GM12878 (cell line): Measurements from ENCODE around the gene IL22RA2. TPM values are rescaled to one million over a fixed set of nuclear protein-coding genes. Genes with fewer than 3 reads are reported as not detected.

Source experiments
- ATAC-seq: fragments of 200-7000 bp; cut with Tn5 transposase; 3 replicates; pipeline ENCODE4 v1.9.1; 2020; ENCODE audit warnings: mild to moderate bottlenecking, moderate library complexity
- BruUV-seq: library from RNA; stranded (reverse); fragments of 400-500 nt; replicated peaks from 2 replicates; lab custom pipeline; 2021; lab: Mats Ljungman, UMichigan
- CTCF ChIA-PET: fragments of 300-600 bp; sonication (Branson Sonifier 250); formaldehyde crosslinking; extraction: SDS; loops from one replicate; lab custom pipeline; 2021; ENCODE audit warnings: inconsistent platforms; lab: Yijun Ruan, JAX
- POLR2A ChIA-PET: fragments of 350-600 bp; formaldehyde crosslinking; extraction: SDS; loops from one replicate; lab custom pipeline; 2021; ENCODE audit warnings: inconsistent platforms; lab: Charles Lee
- RAD21 ChIA-PET: fragments of 300-600 bp; sonication (Branson Sonifier 250); formaldehyde crosslinking; loops from one replicate; lab custom pipeline; 2023; ENCODE audit warnings: antibody characterized with exemption; ENCODE audit not compliant: unreplicated experiment; lab: Charles Lee
- SMC1A ChIA-PET: fragments of 300-600 bp; sonication (Branson Sonifier 250); formaldehyde crosslinking; loops from one replicate; lab custom pipeline; 2023; ENCODE audit not compliant: unreplicated experiment, uncharacterized antibody; lab: Charles Lee
- DNase-seq: peaks from one replicate; pipeline ENCODE4 v3.0.0-alpha.2; 2011; ENCODE audit warnings: low read depth, low spot score
- FAIRE-seq: peaks from 3 replicates; lab custom pipeline; 2011; peaks lifted over from hg19 to GRCh38; lab: Jason Lieb, UNC
- H2AFZ ChIP-seq: 2 replicates; pipeline ENCODE4 v1.6.0; 2011; ENCODE audit warnings: low read depth, low read length, control low read depth; ENCODE audit not compliant: control insufficient read depth
- H3K27ac ChIP-seq: 2 replicates; pipeline ENCODE4 v1.5.1; 2011; ENCODE audit warnings: control low read depth; ENCODE audit not compliant: control insufficient read depth, insufficient read depth
- H3K27me3 ChIP-seq, 2 experiments: replicated peaks in 1 of 2; 2 replicates each; pipeline versions ENCODE4 v1.6.0 to v1.6.1; 2011; ENCODE audit warnings: low read length in 1 of 2; ENCODE audit not compliant: control insufficient read depth in 2 of 2, insufficient read depth in 2 of 2
- H3K36me3 ChIP-seq, 2 experiments: 2 replicates each; pipeline ENCODE4 v1.5.1; 2011; ENCODE audit warnings: low read length in 1 of 2; ENCODE audit not compliant: control insufficient read depth in 2 of 2, insufficient read depth in 2 of 2
- H3K4me1 ChIP-seq: 2 replicates; pipeline ENCODE4 v1.6.1; 2011; ENCODE audit warnings: mild to moderate bottlenecking, low read length, moderate library complexity, mixed read lengths; ENCODE audit not compliant: control insufficient read depth, insufficient read depth
- H3K4me2 ChIP-seq: 2 replicates; pipeline ENCODE4 v1.6.0; 2011; ENCODE audit warnings: control low read depth; ENCODE audit not compliant: control insufficient read depth, insufficient read depth
- H3K4me3 ChIP-seq: fragments of 200-600 bp; sonication (generic); 2 replicates; pipeline ENCODE4 v1.5.1; 2016
- H3K79me2 ChIP-seq: 2 replicates; pipeline ENCODE4 v1.6.0; 2011; ENCODE audit warnings: low read length; ENCODE audit not compliant: control insufficient read depth, insufficient read depth
- H3K9ac ChIP-seq: 2 replicates; pipeline ENCODE4 v1.8.0; 2011; ENCODE audit warnings: low read length, control low read depth, mixed read lengths; ENCODE audit not compliant: control insufficient read depth, insufficient read depth
- H3K9me3 ChIP-seq: replicated peaks from 3 replicates; pipeline ENCODE4 v1.5.1; 2011; ENCODE audit warnings: mild to moderate bottlenecking, low read length; ENCODE audit not compliant: control insufficient read depth, insufficient read depth
- H4K20me1 ChIP-seq: 2 replicates; pipeline ENCODE4 v1.6.0; 2011; ENCODE audit not compliant: control insufficient read depth, insufficient read depth
- ATF2 ChIP-seq: IDR thresholded peaks from 2 replicates; pipeline ENCODE4 v1.6.1; 2012; ENCODE audit warnings: low read length, inconsistent platforms
- BCL3 ChIP-seq: IDR thresholded peaks from 2 replicates; pipeline ENCODE4 v1.6.1; 2011; ENCODE audit warnings: borderline replicate concordance, low read depth, mild to moderate bottlenecking, moderate library complexity, low read length; ENCODE audit not compliant: insufficient read depth, poor library complexity, severe bottlenecking
- ESRRA ChIP-seq: IDR thresholded peaks from 2 replicates; pipeline ENCODE4 v1.6.1; 2012; ENCODE audit warnings: mild to moderate bottlenecking, low read length, improper control_type of control experiment
- FOXM1 ChIP-seq: IDR thresholded peaks from 2 replicates; pipeline ENCODE4 v1.6.1; 2012; ENCODE audit warnings: low read depth, mild to moderate bottlenecking, inconsistent platforms, low read length, moderate library complexity
- HCFC1 ChIP-seq: fragments of 150-350 bp; IDR thresholded peaks from 2 replicates; pipeline ENCODE4 v1.6.1; 2014; ENCODE audit warnings: low read length
- HSF1 ChIP-seq: fragments of 150-350 bp; IDR thresholded peaks from 2 replicates; pipeline ENCODE4 v1.6.1; 2014; ENCODE audit warnings: mild to moderate bottlenecking, low read depth, low read length
- IKZF1 ChIP-seq: fragments of 450-650 bp; conservative IDR thresholded peaks from 2 replicates; pipeline ENCODE4 v1.6.1; 2017; ENCODE audit warnings: antibody characterized with exemption, mild to moderate bottlenecking
- IRF3 ChIP-seq: fragments of 450-650 bp; IDR thresholded peaks from 2 replicates; pipeline ENCODE4 v1.6.1; 2014; ENCODE audit warnings: mild to moderate bottlenecking
- PKNOX1 ChIP-seq: fragments of 450-650 bp; IDR thresholded peaks from 2 replicates; pipeline ENCODE4 v1.6.1; 2016; ENCODE audit warnings: mild to moderate bottlenecking
- RAD21 ChIP-seq: IDR thresholded peaks from 2 replicates; pipeline ENCODE4 v1.6.1; 2011; ENCODE audit warnings: mild to moderate bottlenecking, low read depth, low read length, moderate library complexity; ENCODE audit not compliant: insufficient read depth
- RAD51 ChIP-seq: fragments of 450-650 bp; IDR thresholded peaks from 2 replicates; pipeline ENCODE4 v1.6.1; 2016; ENCODE audit warnings: moderate library complexity, mild to moderate bottlenecking, inconsistent platforms
- RUNX3 ChIP-seq: IDR thresholded peaks from 2 replicates; pipeline ENCODE4 v1.6.1; 2012; ENCODE audit warnings: low read length, inconsistent platforms
- SIN3A ChIP-seq: IDR thresholded peaks from 2 replicates; pipeline ENCODE4 v1.6.1; 2012; ENCODE audit warnings: low read depth, low read length, improper control_type of control experiment
- SIX5 ChIP-seq: IDR thresholded peaks from 2 replicates; pipeline ENCODE4 v1.6.1; 2011; ENCODE audit warnings: mild to moderate bottlenecking, low read depth, low read length, moderate library complexity; ENCODE audit not compliant: severe bottlenecking
- WGBS: methylation state at CpG from one replicate; pipeline ENCODE4 v1.1.6; 2016; ENCODE audit warnings: low lambda C conversion rate; ENCODE audit not compliant: insufficient replicate concordance, insufficient coverage; ENCODE audit errors: missing lambda C conversion rate; 5-methylcytosine and 5-hydroxymethylcytosine counted together
- in situ Hi-C: fragments of 300-500 bp; cut with MboI; formaldehyde crosslinking; loops from 9 replicates; pipeline ENCODE4 v1.14.3; 2018; ENCODE audit warnings: mixed read lengths
- intact Hi-C: fragments of 100-400 bp; cut with micrococcal nuclease; formaldehyde crosslinking; loops from one replicate; pipeline ENCODE4 v1.14.2; 2022; ENCODE audit not compliant: unreplicated experiment
- polyA plus RNA-seq, 11 experiments: library from polyadenylated mRNA; depleted of rRNA in 4 of 11; unstranded in 6 of 11; stranded (reverse) in 5 of 11; fragments of >200 nt; fragmentation: Nextera tagmentation in 4 of 11; fragmentation: Illumina TruSeq in 1 of 11; extraction: Ambion mirVana in 4 of 11; extraction: Trizol in 1 of 11; gene quantifications; 1 replicate in 1 of 11; 2 replicates in 10 of 11; pipeline versions ENCODE4 v1.2.1 to v1.2.3, GENCODE V29; 2011 to 2016; ENCODE audit warnings: inconsistent platforms in 2 of 11, missing spikeins in 2 of 11, low read depth in 1 of 11
- total RNA-seq, 4 experiments: library from RNA; depleted of rRNA in 3 of 4; stranded (reverse); fragments of >200 nt in 3 of 4; fragmentation: Illumina TruSeq in 1 of 4; extraction: Trizol in 1 of 4; gene quantifications; 2 replicates each; pipeline versions ENCODE4 v1.2.1 to v1.2.3, GENCODE V29; 2013 to 2021

The IL22RA2 gene
- total and polyA plus RNA-seq, 10 of the 15 experiments (the other 5 are each of a cell fraction or from before 2014, with no cell fraction given) = 0.05 to 0.22 (median 0.09) TPM; not detected in 3

GRCh38 chr6:137134483-137134882, 39.0 kb downstream of the IL22RA2 start (continued):
- TF ChIP-seq IKZF1 = no peak
- no peak for TF ChIP-seq SIN3A
- TF ChIP-seq PKNOX1 = no peak
- no peak for TF ChIP-seq RAD21

GRCh38 chr6:137133122-137133521, 40.3 kb downstream of the IL22RA2 start:
- no TSS peak for BruUV-seq
- Histone ChIP-seq H3K36me3 (no peaks in the 10 kb centered on the region), H3K9me3 (peaks cover 7% of the 10 kb centered on the region), H3K4me2 (no peak overlapping the region), H3K4me1 (no peaks in the 10 kb centered on the region), H3K27me3 (no peaks in the 10 kb centered on the region), H3K27ac (no peak overlapping the region), H3K4me3 (no peak overlapping the region), H4K20me1 (no peaks in the 10 kb centered on the region), H3K79me2 (no peaks in the 10 kb centered on the region), H2AFZ (no peak overlapping the region), H3K9ac (no peak overlapping the region)
- in situ Hi-C loops = no loop called here
- ATAC-seq (no peak), FAIRE-seq (no peak), DNase-seq (no peak)
- ChIA-PET SMC1A (interaction anchor here (0.6 to 3.5 kb wide), 7 partner anchors 10 to 426 kb away, joined by 3 to 13 read pairs (median 3); no protein-coding TSS in a partner anchor), POLR2A (interaction anchor here (1.0 to 1.6 kb wide), 2 partner anchors 10 to 14 kb away, joined by 3 to 5 read pairs; no protein-coding TSS in a partner anchor), CTCF (interaction anchor here (1.3 to 1.5 kb wide), 2 partner anchors 13 to 56 kb away, joined by 3 to 6 read pairs; no protein-coding TSS in a partner anchor), RAD21 (no interaction called here)
- 87% methylated on average over 3 of the region's 3 CpGs for WGBS
- intact Hi-C loops = no loop called here
- no peak for TF ChIP-seq BCL3
- no peak for TF ChIP-seq ESRRA
- no peak for TF ChIP-seq HCFC1
- no peak for TF ChIP-seq RAD51
- TF ChIP-seq RUNX3 = no peak
- TF ChIP-seq HSF1 = no peak
- TF ChIP-seq SIX5 = no peak
- TF ChIP-seq ATF2 = no peak
- no peak for TF ChIP-seq IKZF1
- TF ChIP-seq FOXM1 = no peak
- TF ChIP-seq IRF3 = no peak
